Omental fat pad (tissue), 4 donors: ENCODE data around the gene PCGF5. TPM values are rescaled to one million over a fixed set of nuclear protein-coding genes. Genes with fewer than 3 reads are reported as not detected.

Experiments
- ATAC-seq: fragments of 150-250 bp; one replicate; pipeline ENCODE4 v1.9.1; 2016; ENCODE audit warnings: mild to moderate bottlenecking, moderate library complexity; ENCODE audit not compliant: low FRiP score
- DNase-seq: peaks from one replicate; pipeline ENCODE4 v3.0.0-alpha.2; 2019; ENCODE audit warnings: low spot score
- total RNA-seq, 4 donors: library from RNA; depleted of rRNA; stranded (reverse); fragments of >200 nt; gene quantifications; one replicate each; pipeline ENCODE4 v1.1.0, GENCODE V29; 2016
- TF ChIP-seq, protein P1 (sequence below), 3 donors: fragments of 450-650 bp; IDR thresholded peaks; one replicate each; pipeline ENCODE4 v1.5.1; 2016 to 2017; ENCODE audit warnings: antibody characterized with exemption in 3 of 3, mild to moderate bottlenecking in 3 of 3, moderate library complexity in 2 of 3

Gene PCGF5
- total RNA-seq, 4 donors from 2014 or later = 31.9 to 55.4 (median 42.5) TPM

DNA sequence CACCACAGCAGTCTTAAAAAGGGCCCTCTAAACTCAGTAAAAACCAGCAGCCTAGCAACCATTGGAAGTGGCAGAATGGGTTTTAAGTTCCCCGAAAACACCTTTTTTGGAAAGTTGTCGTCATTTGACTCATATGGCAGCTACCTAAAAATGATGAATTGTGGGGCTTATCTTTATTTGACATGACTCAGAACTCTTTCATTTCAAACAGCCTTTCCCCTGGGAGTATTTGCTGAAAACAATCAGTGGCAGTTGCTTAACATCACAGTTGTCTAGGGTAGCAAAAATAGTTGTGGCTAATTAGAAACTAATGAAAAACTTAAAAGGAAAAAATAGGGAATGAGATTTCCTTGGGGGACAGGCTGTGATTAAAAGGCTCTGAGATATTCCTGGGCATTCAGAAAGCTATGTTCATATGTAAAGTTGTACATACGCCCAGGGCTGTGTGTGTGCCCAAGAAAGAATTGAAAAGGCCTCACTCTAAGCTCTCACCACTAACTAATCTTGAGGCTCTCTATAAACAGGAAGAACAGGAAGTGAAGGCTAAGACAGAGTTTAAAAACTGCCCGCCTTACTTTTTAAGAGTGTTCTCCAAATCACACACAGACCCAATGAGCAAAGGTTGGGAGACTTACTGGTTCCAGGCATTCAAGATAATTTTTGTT is 108.0 kb downstream of the PCGF5 start:
- ATAC-seq (no peak), DNase-seq (no peak)
- TF ChIP-seq, protein P1, sequence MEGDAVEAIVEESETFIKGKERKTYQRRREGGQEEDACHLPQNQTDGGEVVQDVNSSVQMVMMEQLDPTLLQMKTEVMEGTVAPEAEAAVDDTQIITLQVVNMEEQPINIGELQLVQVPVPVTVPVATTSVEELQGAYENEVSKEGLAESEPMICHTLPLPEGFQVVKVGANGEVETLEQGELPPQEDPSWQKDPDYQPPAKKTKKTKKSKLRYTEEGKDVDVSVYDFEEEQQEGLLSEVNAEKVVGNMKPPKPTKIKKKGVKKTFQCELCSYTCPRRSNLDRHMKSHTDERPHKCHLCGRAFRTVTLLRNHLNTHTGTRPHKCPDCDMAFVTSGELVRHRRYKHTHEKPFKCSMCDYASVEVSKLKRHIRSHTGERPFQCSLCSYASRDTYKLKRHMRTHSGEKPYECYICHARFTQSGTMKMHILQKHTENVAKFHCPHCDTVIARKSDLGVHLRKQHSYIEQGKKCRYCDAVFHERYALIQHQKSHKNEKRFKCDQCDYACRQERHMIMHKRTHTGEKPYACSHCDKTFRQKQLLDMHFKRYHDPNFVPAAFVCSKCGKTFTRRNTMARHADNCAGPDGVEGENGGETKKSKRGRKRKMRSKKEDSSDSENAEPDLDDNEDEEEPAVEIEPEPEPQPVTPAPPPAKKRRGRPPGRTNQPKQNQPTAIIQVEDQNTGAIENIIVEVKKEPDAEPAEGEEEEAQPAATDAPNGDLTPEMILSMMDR (IDR thresholded peaks at IDR 0.05) = no peak

Other genes starting within 250 kb of the PCGF5 start
- gene HECTD2, start 189.7 kb downstream of the PCGF5 start, total RNA-seq = 10 to 100 TPM; 10.5 to 18.0 (median 16.8) TPM